ENCODE measurements around the gene CDK19. TPM values are rescaled to one million over a fixed set of nuclear protein-coding genes. Genes with fewer than 3 reads are reported as not detected.

CDK19 gene
- total RNA-seq, 1 experiment from 2014 or later, result 7.0 TPM

- no peak for DNase-seq
- H4K20me1 ChIP-seq (ENCODE audit: control insufficient read depth, insufficient read depth, insufficient read length), result no peaks in the 10 kb centered on the region
- no peak overlapping the region for H3T11ph ChIP-seq (ENCODE audit: low read length)
- Mint-ChIP-seq H3K27me3 (ENCODE audit: low read depth) (no peaks in the 10 kb centered on the region; the same call in none of the 2 replicates), H3K27ac (peak overlapping the region in 1 of 3 experiments; percentile 18; a peak in 1 of 7 replicates), H3K9me3 (no peaks in the 10 kb centered on the region), H3K4me3 (no peak overlapping the region), H3K4me1 (no peaks in the 10 kb centered on the region), H3K36me3 (ENCODE audit: insufficient read depth in 1 of 3, low read depth in 3 of 3) (no peaks in the 10 kb centered on the region)
- H3K27me3 ChIP-seq (ENCODE audit: insufficient read depth, low read length), result no peaks in the 10 kb centered on the region
- no peak overlapping the region for H2BK15ac ChIP-seq (ENCODE audit: low read depth, low read length)
- H2AK5ac ChIP-seq (ENCODE audit: insufficient read length, low read length), result no peak overlapping the region
- WGBS (ENCODE audit: extremely low coverage, insufficient read length, low lambda C conversion rate), result no CpG with 5 or more reads among the region's 21 CpGs
- no peak overlapping the region for H3K23ac ChIP-seq (ENCODE audit: insufficient read length, low read depth, low read length)
- H3K23me2 ChIP-seq (ENCODE audit: insufficient read length, low read depth, low read length, poor library complexity, severe bottlenecking), result no peaks in the 10 kb centered on the region
- H2BK5ac ChIP-seq (ENCODE audit: insufficient read length, low read length), result no peak overlapping the region
- H3K14ac ChIP-seq (ENCODE audit: insufficient read depth, low read length), result no peak overlapping the region; the same call in 1 of the 2 replicates
- no peak overlapping the region for H2BK20ac ChIP-seq (ENCODE audit: low read depth, low read length, poor library complexity, severe bottlenecking)
- no peak overlapping the region for H3K4me2 ChIP-seq (ENCODE audit: insufficient read depth, insufficient read length, low read length)
- H3K79me2 ChIP-seq (ENCODE audit: insufficient read depth, low read length), result no peaks in the 10 kb centered on the region
- no peak overlapping the region for H3K18ac ChIP-seq (ENCODE audit: insufficient read length, low read depth, low read length)
- H3K4me1 ChIP-seq (ENCODE audit: insufficient read depth, low read length), result no peaks in the 10 kb centered on the region
- no peaks in the 10 kb centered on the region for H3K9me3 ChIP-seq (ENCODE audit: control insufficient read depth, low read depth, low read length)
- H3K79me1 ChIP-seq (ENCODE audit: insufficient read depth, low read depth, low read length, poor library complexity, severe bottlenecking), result no peaks in the 10 kb centered on the region
- H2BK12ac ChIP-seq (ENCODE audit: insufficient read length, low read depth, low read length), result no peak overlapping the region
- no peak overlapping the region for H4K8ac ChIP-seq (replicated peaks; ENCODE audit: insufficient read length, low read depth, low read length)
- H2AFZ ChIP-seq (ENCODE audit: low read length), result no peak overlapping the region
- no peak overlapping the region for H3K9ac ChIP-seq (ENCODE audit: extremely low read depth, insufficient read length, low read length)
- no peak overlapping the region for H3K4ac ChIP-seq (ENCODE audit: low read depth, low read length)
- no peak overlapping the region for H3K27ac ChIP-seq (ENCODE audit: insufficient read length, low read depth, low read length)
- no peak overlapping the region for H2BK120ac ChIP-seq (ENCODE audit: low read depth, low read length, poor library complexity, severe bottlenecking)
- H4K91ac ChIP-seq (ENCODE audit: insufficient read length, low read depth, low read length), result no peak overlapping the region
- H3K56ac ChIP-seq (ENCODE audit: insufficient read length, low read depth, low read length), result no peak overlapping the region
- TF ChIP-seq CTCF (conservative IDR thresholded peaks at IDR 0.05), result no peak
- no peak overlapping the region for H4K5ac ChIP-seq (ENCODE audit: insufficient read length, low read depth, low read length)
These were observed 42.7 kb upstream of the CDK19 start for GRCh38 chr6:110858016-110858415.

Measured in H9 (cell line).